GM12878 (cell line): Measurements from ENCODE around the gene ME1. TPM values are rescaled to one million over a fixed set of nuclear protein-coding genes. Genes with fewer than 3 reads are reported as not detected.

Experiments
- ATAC-seq: fragments of 200-7000 bp; cut with Tn5 transposase; 3 replicates; pipeline ENCODE4 v1.9.1; 2020; ENCODE audit warnings: mild to moderate bottlenecking, moderate library complexity
- BruUV-seq: library from RNA; stranded (reverse); fragments of 400-500 nt; replicated peaks from 2 replicates; lab custom pipeline; 2021; lab: Mats Ljungman, UMichigan
- CTCF ChIA-PET: fragments of 300-600 bp; sonication (Branson Sonifier 250); formaldehyde crosslinking; extraction: SDS; loops from one replicate; lab custom pipeline; 2021; ENCODE audit warnings: inconsistent platforms; lab: Yijun Ruan, JAX
- POLR2A ChIA-PET: fragments of 350-600 bp; formaldehyde crosslinking; extraction: SDS; loops from one replicate; lab custom pipeline; 2021; ENCODE audit warnings: inconsistent platforms; lab: Charles Lee
- RAD21 ChIA-PET: fragments of 300-600 bp; sonication (Branson Sonifier 250); formaldehyde crosslinking; loops from one replicate; lab custom pipeline; 2023; ENCODE audit warnings: antibody characterized with exemption; ENCODE audit not compliant: unreplicated experiment; lab: Charles Lee
- SMC1A ChIA-PET: fragments of 300-600 bp; sonication (Branson Sonifier 250); formaldehyde crosslinking; loops from one replicate; lab custom pipeline; 2023; ENCODE audit not compliant: unreplicated experiment, uncharacterized antibody; lab: Charles Lee
- DNase-seq: peaks from one replicate; pipeline ENCODE4 v3.0.0-alpha.2; 2011; ENCODE audit warnings: low read depth, low spot score
- FAIRE-seq: peaks from 3 replicates; lab custom pipeline; 2011; peaks lifted over from hg19 to GRCh38; lab: Jason Lieb, UNC
- H2AFZ ChIP-seq: 2 replicates; pipeline ENCODE4 v1.6.0; 2011; ENCODE audit warnings: low read depth, low read length, control low read depth; ENCODE audit not compliant: control insufficient read depth
- H3K27ac ChIP-seq: 2 replicates; pipeline ENCODE4 v1.5.1; 2011; ENCODE audit warnings: control low read depth; ENCODE audit not compliant: control insufficient read depth, insufficient read depth
- H3K27me3 ChIP-seq, 2 experiments: replicated peaks in 1 of 2; 2 replicates each; pipeline versions ENCODE4 v1.6.0 to v1.6.1; 2011; ENCODE audit warnings: low read length in 1 of 2; ENCODE audit not compliant: control insufficient read depth in 2 of 2, insufficient read depth in 2 of 2
- H3K36me3 ChIP-seq, 2 experiments: 2 replicates each; pipeline ENCODE4 v1.5.1; 2011; ENCODE audit warnings: low read length in 1 of 2; ENCODE audit not compliant: control insufficient read depth in 2 of 2, insufficient read depth in 2 of 2
- H3K4me1 ChIP-seq: 2 replicates; pipeline ENCODE4 v1.6.1; 2011; ENCODE audit warnings: mild to moderate bottlenecking, low read length, moderate library complexity, mixed read lengths; ENCODE audit not compliant: control insufficient read depth, insufficient read depth
- H3K4me2 ChIP-seq: 2 replicates; pipeline ENCODE4 v1.6.0; 2011; ENCODE audit warnings: control low read depth; ENCODE audit not compliant: control insufficient read depth, insufficient read depth
- H3K4me3 ChIP-seq: fragments of 200-600 bp; sonication (generic); 2 replicates; pipeline ENCODE4 v1.5.1; 2016
- H3K79me2 ChIP-seq: 2 replicates; pipeline ENCODE4 v1.6.0; 2011; ENCODE audit warnings: low read length; ENCODE audit not compliant: control insufficient read depth, insufficient read depth
- H3K9ac ChIP-seq: 2 replicates; pipeline ENCODE4 v1.8.0; 2011; ENCODE audit warnings: low read length, control low read depth, mixed read lengths; ENCODE audit not compliant: control insufficient read depth, insufficient read depth
- H3K9me3 ChIP-seq: replicated peaks from 3 replicates; pipeline ENCODE4 v1.5.1; 2011; ENCODE audit warnings: mild to moderate bottlenecking, low read length; ENCODE audit not compliant: control insufficient read depth, insufficient read depth
- H4K20me1 ChIP-seq: 2 replicates; pipeline ENCODE4 v1.6.0; 2011; ENCODE audit not compliant: control insufficient read depth, insufficient read depth
- CBFB ChIP-seq: IDR thresholded peaks from 2 replicates; pipeline ENCODE4 v1.6.1; 2016; ENCODE audit warnings: antibody characterized with exemption, low read depth
- CREB1 ChIP-seq: IDR thresholded peaks from 2 replicates; pipeline ENCODE4 v1.6.1; 2012; ENCODE audit warnings: low read depth, mild to moderate bottlenecking, inconsistent platforms
- E2F4 ChIP-seq: IDR thresholded peaks from 2 replicates; pipeline ENCODE4 v1.6.1; 2012; ENCODE audit warnings: low read depth, low read length, improper control_type of control experiment
- EP300 ChIP-seq, 2 experiments: fragments of 150-350 bp in 1 of 2; IDR thresholded peaks; 2 replicates each; pipeline ENCODE4 v1.6.1; 2011 to 2012; ENCODE audit warnings: low read depth in 2 of 2, low read length in 2 of 2, borderline replicate concordance in 1 of 2, improper control_type of control experiment in 1 of 2, inconsistent platforms in 1 of 2; ENCODE audit not compliant: control insufficient read depth in 1 of 2
- ESRRA ChIP-seq: IDR thresholded peaks from 2 replicates; pipeline ENCODE4 v1.6.1; 2012; ENCODE audit warnings: mild to moderate bottlenecking, low read length, improper control_type of control experiment
- RAD51 ChIP-seq: fragments of 450-650 bp; IDR thresholded peaks from 2 replicates; pipeline ENCODE4 v1.6.1; 2016; ENCODE audit warnings: moderate library complexity, mild to moderate bottlenecking, inconsistent platforms
- STAT3 ChIP-seq: IDR thresholded peaks from 2 replicates; pipeline ENCODE4 v1.6.1; 2011; ENCODE audit warnings: low read depth, low read length, improper control_type of control experiment
- ZBTB33 ChIP-seq: fragments of 450-650 bp; IDR thresholded peaks from 2 replicates; pipeline ENCODE4 v1.6.1; 2017; ENCODE audit warnings: mild to moderate bottlenecking
- ZBTB4 ChIP-seq: fragments of 450-650 bp; formaldehyde crosslinking; IDR thresholded peaks from 2 replicates; pipeline ENCODE4 v1.4.0; 2022; ENCODE audit warnings: mild to moderate bottlenecking, moderate library complexity
- ZSCAN29 ChIP-seq: fragments of 450-650 bp; IDR thresholded peaks from 2 replicates; pipeline ENCODE4 v1.6.1; 2017; ENCODE audit warnings: mild to moderate bottlenecking, moderate library complexity
- whole genome bisulfite sequencing: methylation state at CpG from one replicate; pipeline ENCODE4 v1.1.6; 2016; ENCODE audit warnings: low lambda C conversion rate; ENCODE audit not compliant: insufficient replicate concordance, insufficient coverage; ENCODE audit errors: missing lambda C conversion rate; 5-methylcytosine and 5-hydroxymethylcytosine counted together
- in situ Hi-C: fragments of 300-500 bp; cut with MboI; formaldehyde crosslinking; loops from 9 replicates; pipeline ENCODE4 v1.14.3; 2018; ENCODE audit warnings: mixed read lengths
- intact Hi-C: fragments of 100-400 bp; cut with micrococcal nuclease; formaldehyde crosslinking; loops from one replicate; pipeline ENCODE4 v1.14.2; 2022; ENCODE audit not compliant: unreplicated experiment
- polyA plus RNA-seq, 11 experiments: library from polyadenylated mRNA; depleted of rRNA in 4 of 11; unstranded in 6 of 11; stranded (reverse) in 5 of 11; fragments of >200 nt; fragmentation: Nextera tagmentation in 4 of 11; fragmentation: Illumina TruSeq in 1 of 11; extraction: Ambion mirVana in 4 of 11; extraction: Trizol in 1 of 11; gene quantifications; 1 replicate in 1 of 11; 2 replicates in 10 of 11; pipeline versions ENCODE4 v1.2.1 to v1.2.3, GENCODE V29; 2011 to 2016; ENCODE audit warnings: inconsistent platforms in 2 of 11, missing spikeins in 2 of 11, low read depth in 1 of 11
- total RNA-seq, 4 experiments: library from RNA; depleted of rRNA in 3 of 4; stranded (reverse); fragments of >200 nt in 3 of 4; fragmentation: Illumina TruSeq in 1 of 4; extraction: Trizol in 1 of 4; gene quantifications; 2 replicates each; pipeline versions ENCODE4 v1.2.1 to v1.2.3, GENCODE V29; 2013 to 2021

Gene ME1
- total and polyA plus RNA-seq, 10 of the 15 experiments (the other 5 are each of a cell fraction or from before 2014, with no cell fraction given): 3.6 to 11.8 (median 8.4) TPM

DNA sequence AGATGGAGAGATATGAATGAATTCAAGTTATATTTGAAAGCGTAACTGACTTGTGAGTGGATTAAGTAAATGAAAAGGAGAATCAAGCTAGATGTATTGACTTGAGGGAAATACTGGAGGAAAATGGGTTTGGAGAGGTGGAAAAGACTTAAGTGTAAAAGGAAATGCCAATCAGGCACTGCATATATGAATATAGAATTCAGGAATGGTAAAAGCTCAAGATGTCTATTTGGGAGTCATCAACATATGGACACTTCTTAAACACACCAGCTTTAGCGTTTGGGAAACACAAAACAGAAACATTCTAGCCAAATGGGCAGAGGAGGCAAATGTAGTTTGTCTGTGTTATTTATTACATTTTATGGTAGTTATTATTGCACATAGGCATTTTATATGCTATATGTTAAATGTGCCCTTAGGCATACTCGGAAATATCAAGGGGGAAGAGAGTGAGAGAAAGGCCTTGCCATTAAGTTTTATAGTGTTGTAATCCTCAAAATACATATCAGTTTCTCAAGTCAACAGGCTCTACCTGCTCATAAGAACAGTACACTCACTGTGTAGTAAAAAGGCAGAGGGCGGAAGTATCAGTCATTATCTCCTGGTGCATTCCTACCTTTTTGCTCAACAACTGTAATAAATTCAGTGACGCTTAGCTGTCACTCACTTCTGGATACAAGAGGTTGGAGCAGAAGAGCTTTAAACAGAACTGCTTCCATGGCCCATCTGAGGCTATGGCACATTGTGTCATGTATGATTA is 33.7 kb upstream of the ME1 start:
- Histone ChIP-seq H3K36me3 (no peaks in the 10 kb centered on the region), H3K4me2 (no peak overlapping the region), H3K4me3 (no peak overlapping the region), H2AFZ (no peak overlapping the region), H3K27me3 (no peaks in the 10 kb centered on the region), H4K20me1 (no peaks in the 10 kb centered on the region), H3K9me3 (no peaks in the 10 kb centered on the region), H3K4me1 (no peaks in the 10 kb centered on the region), H3K79me2 (no peaks in the 10 kb centered on the region), H3K27ac (no peak overlapping the region), H3K9ac (no peak overlapping the region)
- in situ Hi-C loops (no loop called here), intact Hi-C loops (no loop called here)
- ChIA-PET CTCF (interaction anchor here (0.6 to 0.8 kb wide), 2 partner anchors 211 to 397 kb away, joined by 3 to 4 read pairs; partner anchors contain the start of gene DOP1A), POLR2A (interaction anchor here (0.8 kb wide), 1 partner anchor 11 kb away, joined by 3 read pairs; no protein-coding TSS in a partner anchor), RAD21 (no interaction called here), SMC1A (interaction anchor here (1.2 kb wide), 1 partner anchor 19 kb away, joined by 3 read pairs; no protein-coding TSS in a partner anchor)
- ATAC-seq: no peak
- WGBS: 74% methylated on average over 5 of the region's 5 CpGs
- BruUV-seq: no TSS peak
- TF ChIP-seq ZBTB4: no peak
- TF ChIP-seq STAT3: no peak
- TF ChIP-seq ZSCAN29: no peak
- no peak for TF ChIP-seq E2F4
- no peak for TF ChIP-seq ESRRA
- no peak for TF ChIP-seq CBFB
- no peak for TF ChIP-seq CREB1
- TF ChIP-seq EP300 (IDR thresholded peaks at IDR 0.05; ENCODE audit: borderline replicate concordance in 1 of 2, control insufficient read depth in 1 of 2, low read depth in 2 of 2, low read length in 2 of 2): no peak
- TF ChIP-seq ZBTB33: no peak
- TF ChIP-seq RAD51: no peak
- no peak for DNase-seq
- peak; percentile 18 for FAIRE-seq
